GM18520 (cell line): Measurements from ENCODE around the gene CTNNBL1.
"Not testable (repeated sequence)": the region's sequence is repeated elsewhere in the genome, so short reads cannot be mapped to it uniquely, and the experiment has no call there.

Source experiments
- ATAC-seq: cut with Tn5 transposase; IDR thresholded peaks from one replicate; pipeline ENCODE4 v1.9.1; 2021; ENCODE audit not compliant: unreplicated experiment

CTNNBL1 gene

GRCh38 chr20:37848706-37849105 is 154.9 kb downstream of the CTNNBL1 start:
- no peak for ATAC-seq

- ATAC-seq = no peak
These were observed 155.3 kb downstream of the CTNNBL1 start for GRCh38 chr20:37849156-37849555.

GRCh38 chr20:37849566-37849965 is 155.7 kb downstream of the CTNNBL1 start:
- no peak for ATAC-seq

- ATAC-seq = no peak
These were observed 156.3 kb downstream of the CTNNBL1 start for GRCh38 chr20:37850036-37850592.

- ATAC-seq = no peak
These were observed 157.0 kb downstream of the CTNNBL1 start for GRCh38 chr20:37850724-37851355.

- ATAC-seq = no peak
These were observed 158.8 kb downstream of the CTNNBL1 start for GRCh38 chr20:37852666-37853065.

GRCh38 chr20:37853823-37854375 is 160.1 kb downstream of the CTNNBL1 start:
- no peak for ATAC-seq

GRCh38 chr20:37856034-37856433 is 162.2 kb downstream of the CTNNBL1 start:
- ATAC-seq = not testable (repeated sequence)

GRCh38 chr20:37856932-37857660 is 163.3 kb downstream of the CTNNBL1 start:
- ATAC-seq = no peak

- no peak for ATAC-seq
These were observed 165.8 kb downstream of the CTNNBL1 start for GRCh38 chr20:37859406-37860171.

- ATAC-seq = no peak
These were observed 169.5 kb downstream of the CTNNBL1 start for GRCh38 chr20:37863289-37863688.

- ATAC-seq = no peak
These were observed 170.5 kb downstream of the CTNNBL1 start for GRCh38 chr20:37864298-37864697.

GRCh38 chr20:37866051-37866450 is 172.2 kb downstream of the CTNNBL1 start:
- no peak for ATAC-seq

GRCh38 chr20:37867289-37868195 is 173.7 kb downstream of the CTNNBL1 start:
- no peak for ATAC-seq

- ATAC-seq = no peak
These were observed 175.1 kb downstream of the CTNNBL1 start for GRCh38 chr20:37868851-37869333.

- ATAC-seq = no peak
These were observed 175.6 kb downstream of the CTNNBL1 start for GRCh38 chr20:37869334-37869861.

GRCh38 chr20:37870294-37870693 is 176.5 kb downstream of the CTNNBL1 start:
- no peak for ATAC-seq

GRCh38 chr20:37871751-37872150 is 177.9 kb downstream of the CTNNBL1 start:
- no peak for ATAC-seq

- ATAC-seq = no peak
These were observed 178.3 kb downstream of the CTNNBL1 start for GRCh38 chr20:37872161-37872560.

- ATAC-seq = no peak
These were observed 180.1 kb downstream of the CTNNBL1 start for GRCh38 chr20:37873884-37874283.
